ENCODE data around the gene DNMT3L.
"Not testable (repeated sequence)": the region's sequence is repeated elsewhere in the genome, so short reads cannot be mapped to it uniquely, and the experiment has no call there.

DNA sequence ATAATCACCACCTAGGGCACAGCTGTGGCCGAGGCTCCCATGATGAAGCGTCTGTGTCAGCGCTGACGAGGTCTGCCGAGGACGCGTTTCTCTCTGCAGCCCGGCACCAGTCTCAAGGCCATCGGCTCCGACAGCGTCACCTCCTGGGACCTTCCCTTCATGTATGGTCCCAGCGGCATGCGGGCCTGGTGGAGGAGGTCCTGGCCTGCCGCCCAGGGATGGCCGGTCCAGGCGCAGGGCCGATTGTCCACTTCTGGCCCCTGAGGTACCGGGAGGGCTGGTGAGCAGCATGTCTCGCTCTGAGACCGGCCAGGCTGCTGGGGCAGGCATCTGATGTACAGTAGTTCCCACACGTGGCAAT is 64.6 kb downstream of the DNMT3L start:
- TF ChIP-seq, protein P1, sequence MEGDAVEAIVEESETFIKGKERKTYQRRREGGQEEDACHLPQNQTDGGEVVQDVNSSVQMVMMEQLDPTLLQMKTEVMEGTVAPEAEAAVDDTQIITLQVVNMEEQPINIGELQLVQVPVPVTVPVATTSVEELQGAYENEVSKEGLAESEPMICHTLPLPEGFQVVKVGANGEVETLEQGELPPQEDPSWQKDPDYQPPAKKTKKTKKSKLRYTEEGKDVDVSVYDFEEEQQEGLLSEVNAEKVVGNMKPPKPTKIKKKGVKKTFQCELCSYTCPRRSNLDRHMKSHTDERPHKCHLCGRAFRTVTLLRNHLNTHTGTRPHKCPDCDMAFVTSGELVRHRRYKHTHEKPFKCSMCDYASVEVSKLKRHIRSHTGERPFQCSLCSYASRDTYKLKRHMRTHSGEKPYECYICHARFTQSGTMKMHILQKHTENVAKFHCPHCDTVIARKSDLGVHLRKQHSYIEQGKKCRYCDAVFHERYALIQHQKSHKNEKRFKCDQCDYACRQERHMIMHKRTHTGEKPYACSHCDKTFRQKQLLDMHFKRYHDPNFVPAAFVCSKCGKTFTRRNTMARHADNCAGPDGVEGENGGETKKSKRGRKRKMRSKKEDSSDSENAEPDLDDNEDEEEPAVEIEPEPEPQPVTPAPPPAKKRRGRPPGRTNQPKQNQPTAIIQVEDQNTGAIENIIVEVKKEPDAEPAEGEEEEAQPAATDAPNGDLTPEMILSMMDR (IDR thresholded peaks at IDR 0.05), result not testable (repeated sequence)
- not testable (repeated sequence) for TF ChIP-seq POLR2A (IDR thresholded peaks at IDR 0.05)
